NB4 (cell line): Measurements from ENCODE around the gene ABCB9.

Experiments
- POLR2A ChIP-seq: IDR thresholded peaks from 2 replicates; pipeline ENCODE4 v1.6.1; 2011; ENCODE audit warnings: mild to moderate bottlenecking; ENCODE audit not compliant: insufficient read length; ENCODE audit errors: extremely low read depth
- TF ChIP-seq, protein P1 (sequence below): IDR thresholded peaks from one replicate; pipeline ENCODE4 v1.5.1; 2012; ENCODE audit warnings: low read depth, low read length

DNA sequence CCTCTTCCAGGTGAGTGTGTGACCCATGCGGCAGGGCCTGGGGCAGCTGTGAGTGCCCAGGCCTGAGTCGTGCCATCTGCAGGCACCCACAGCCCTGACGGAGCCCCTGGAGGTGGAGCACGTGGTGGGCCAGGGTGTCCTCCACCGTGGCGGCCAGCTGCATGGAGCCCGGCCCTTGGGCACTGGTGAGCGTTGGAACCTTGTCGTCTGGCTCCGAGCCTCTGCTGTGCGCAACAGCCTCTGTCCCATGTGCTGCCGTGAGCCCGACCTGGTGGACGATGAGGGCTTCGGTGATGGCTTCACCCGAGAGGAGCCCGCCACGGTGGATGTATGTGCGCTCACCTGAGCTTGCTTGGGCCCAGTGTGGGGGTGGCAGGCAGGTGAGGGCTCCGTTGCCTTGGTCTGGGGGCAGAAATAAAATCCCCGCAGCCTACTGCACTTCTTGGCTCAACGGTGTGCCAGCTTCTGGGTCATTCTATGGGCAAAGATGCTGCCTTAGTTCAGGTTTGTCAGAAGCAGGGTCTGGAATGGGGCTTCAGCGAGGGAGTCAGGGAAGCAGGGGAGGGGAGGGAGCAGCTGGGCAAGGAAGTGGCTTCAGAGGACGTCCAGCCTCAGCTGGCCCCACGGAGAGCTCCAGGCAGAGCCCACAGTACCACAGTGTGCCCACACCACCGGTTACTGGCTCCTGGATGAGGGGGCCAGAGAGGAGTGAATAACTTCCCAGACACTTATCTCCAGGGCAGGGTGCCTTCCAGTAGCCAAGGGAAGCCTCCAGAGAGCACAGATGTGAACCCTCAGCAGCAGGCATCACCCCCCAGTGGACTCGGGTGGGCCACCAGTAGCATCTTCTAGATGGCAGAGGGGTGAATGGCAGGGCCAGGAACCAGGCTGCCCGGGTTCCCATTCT, 13.0 kb upstream of the ABCB9 start:
- TF ChIP-seq, protein P1, sequence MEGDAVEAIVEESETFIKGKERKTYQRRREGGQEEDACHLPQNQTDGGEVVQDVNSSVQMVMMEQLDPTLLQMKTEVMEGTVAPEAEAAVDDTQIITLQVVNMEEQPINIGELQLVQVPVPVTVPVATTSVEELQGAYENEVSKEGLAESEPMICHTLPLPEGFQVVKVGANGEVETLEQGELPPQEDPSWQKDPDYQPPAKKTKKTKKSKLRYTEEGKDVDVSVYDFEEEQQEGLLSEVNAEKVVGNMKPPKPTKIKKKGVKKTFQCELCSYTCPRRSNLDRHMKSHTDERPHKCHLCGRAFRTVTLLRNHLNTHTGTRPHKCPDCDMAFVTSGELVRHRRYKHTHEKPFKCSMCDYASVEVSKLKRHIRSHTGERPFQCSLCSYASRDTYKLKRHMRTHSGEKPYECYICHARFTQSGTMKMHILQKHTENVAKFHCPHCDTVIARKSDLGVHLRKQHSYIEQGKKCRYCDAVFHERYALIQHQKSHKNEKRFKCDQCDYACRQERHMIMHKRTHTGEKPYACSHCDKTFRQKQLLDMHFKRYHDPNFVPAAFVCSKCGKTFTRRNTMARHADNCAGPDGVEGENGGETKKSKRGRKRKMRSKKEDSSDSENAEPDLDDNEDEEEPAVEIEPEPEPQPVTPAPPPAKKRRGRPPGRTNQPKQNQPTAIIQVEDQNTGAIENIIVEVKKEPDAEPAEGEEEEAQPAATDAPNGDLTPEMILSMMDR, result no peak
- TF ChIP-seq POLR2A, result no peak
